Measurements from ENCODE around the gene MEIS2. TPM values are rescaled to one million over a fixed set of nuclear protein-coding genes. Genes with fewer than 3 reads are reported as not detected.

MEIS2 gene
- total RNA-seq, 1 donor: 43.7 TPM

DNA sequence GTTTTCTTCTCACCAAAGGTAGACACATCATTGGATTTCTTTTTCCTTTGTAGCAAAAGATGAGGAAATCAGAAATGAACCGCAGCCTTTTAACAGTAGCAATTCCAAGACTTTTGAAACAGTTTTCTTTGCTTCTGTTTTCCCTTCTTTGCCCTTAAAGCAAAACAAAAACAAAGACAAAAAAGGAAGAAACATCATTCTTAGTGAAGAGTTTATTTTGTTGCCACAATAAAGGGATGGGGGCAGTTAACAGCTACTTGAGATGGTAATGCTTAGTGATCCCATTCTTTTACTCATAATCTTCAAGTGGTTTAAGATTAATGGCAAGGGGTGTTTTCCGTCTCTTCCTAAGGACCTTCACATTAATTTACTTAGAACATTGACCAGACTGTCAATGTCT is 218.8 kb downstream of the MEIS2 start:
- TF ChIP-seq, protein P1, sequence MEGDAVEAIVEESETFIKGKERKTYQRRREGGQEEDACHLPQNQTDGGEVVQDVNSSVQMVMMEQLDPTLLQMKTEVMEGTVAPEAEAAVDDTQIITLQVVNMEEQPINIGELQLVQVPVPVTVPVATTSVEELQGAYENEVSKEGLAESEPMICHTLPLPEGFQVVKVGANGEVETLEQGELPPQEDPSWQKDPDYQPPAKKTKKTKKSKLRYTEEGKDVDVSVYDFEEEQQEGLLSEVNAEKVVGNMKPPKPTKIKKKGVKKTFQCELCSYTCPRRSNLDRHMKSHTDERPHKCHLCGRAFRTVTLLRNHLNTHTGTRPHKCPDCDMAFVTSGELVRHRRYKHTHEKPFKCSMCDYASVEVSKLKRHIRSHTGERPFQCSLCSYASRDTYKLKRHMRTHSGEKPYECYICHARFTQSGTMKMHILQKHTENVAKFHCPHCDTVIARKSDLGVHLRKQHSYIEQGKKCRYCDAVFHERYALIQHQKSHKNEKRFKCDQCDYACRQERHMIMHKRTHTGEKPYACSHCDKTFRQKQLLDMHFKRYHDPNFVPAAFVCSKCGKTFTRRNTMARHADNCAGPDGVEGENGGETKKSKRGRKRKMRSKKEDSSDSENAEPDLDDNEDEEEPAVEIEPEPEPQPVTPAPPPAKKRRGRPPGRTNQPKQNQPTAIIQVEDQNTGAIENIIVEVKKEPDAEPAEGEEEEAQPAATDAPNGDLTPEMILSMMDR (IDR thresholded peaks at IDR 0.05; ENCODE audit: insufficient read depth, low read length): no peak
- no peak overlapping the region for H3K4me3 ChIP-seq (ENCODE audit: low read depth, low read length)
- no peak for DNase-seq (ENCODE audit: low read depth)

DNA sequence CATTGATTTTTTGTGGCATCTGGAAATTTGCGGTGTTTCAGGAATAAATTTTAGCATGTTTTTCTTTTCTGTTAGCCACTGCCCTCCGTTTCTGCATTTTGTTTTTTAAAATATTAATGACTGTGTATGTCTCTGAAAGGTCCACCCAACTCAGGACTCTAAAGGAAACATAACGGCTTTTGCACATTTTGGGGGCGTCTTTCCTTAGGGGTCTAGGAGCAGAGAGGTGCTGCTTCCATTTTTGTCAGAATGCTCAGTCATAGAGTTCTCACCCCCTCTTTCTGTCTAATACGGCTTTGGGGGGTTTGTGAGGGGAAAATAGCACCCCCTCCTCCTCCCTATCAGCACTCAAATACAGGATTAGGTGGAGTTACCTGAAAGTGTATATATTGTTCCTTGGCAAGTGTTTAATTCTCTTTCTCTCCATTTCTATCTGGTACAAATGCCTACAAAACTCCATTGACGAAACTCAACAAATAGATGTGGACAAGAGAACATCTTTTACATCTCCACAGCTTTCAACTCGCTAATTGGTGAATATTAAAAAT is 219.4 kb downstream of the MEIS2 start:
- H3K4me3 ChIP-seq (ENCODE audit: low read depth, low read length): no peak overlapping the region
- TF ChIP-seq, protein P1 (IDR thresholded peaks at IDR 0.05; ENCODE audit: insufficient read depth, low read length): no peak
- DNase-seq (ENCODE audit: low read depth): no peak

DNA sequence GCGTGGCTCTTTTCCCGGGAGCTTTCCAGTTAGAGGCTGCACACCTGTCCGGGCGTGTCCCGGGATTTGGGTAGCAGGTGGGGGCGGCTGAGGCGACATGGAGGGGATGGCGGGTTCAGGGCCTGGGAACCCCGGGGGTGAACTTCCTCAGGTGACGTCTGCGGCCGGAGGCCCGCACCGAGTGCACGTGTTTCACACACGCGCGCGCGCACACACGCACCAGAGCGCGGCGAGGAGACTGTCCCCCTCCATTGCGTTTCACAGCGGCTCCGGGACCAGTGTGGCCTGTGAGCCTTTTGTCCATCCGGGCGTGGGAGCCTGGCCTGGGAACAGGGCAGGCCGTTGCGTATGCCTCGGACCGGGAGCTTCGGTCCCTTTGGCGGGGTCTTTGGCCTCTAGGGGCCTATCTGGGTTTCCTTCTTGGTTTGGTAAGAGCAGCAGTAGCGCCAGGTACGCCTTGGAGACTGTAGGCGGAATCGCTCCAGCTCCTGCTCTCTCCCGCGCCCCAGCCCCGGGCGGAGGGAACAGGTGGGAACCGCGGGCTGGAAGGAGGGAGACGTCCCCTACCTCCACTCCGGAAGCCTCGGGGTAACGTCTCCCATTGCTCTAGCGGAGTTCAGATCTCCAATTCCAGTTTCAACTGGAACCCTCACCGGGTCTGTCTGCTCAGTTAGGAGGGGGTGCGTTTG is 220.0 kb downstream of the MEIS2 start:
- TF ChIP-seq, protein P1 (IDR thresholded peaks at IDR 0.05; ENCODE audit: insufficient read depth, low read length): no peak
- no peak overlapping the region for H3K4me3 ChIP-seq (ENCODE audit: low read depth, low read length)
- DNase-seq (ENCODE audit: low read depth): no peak

DNA sequence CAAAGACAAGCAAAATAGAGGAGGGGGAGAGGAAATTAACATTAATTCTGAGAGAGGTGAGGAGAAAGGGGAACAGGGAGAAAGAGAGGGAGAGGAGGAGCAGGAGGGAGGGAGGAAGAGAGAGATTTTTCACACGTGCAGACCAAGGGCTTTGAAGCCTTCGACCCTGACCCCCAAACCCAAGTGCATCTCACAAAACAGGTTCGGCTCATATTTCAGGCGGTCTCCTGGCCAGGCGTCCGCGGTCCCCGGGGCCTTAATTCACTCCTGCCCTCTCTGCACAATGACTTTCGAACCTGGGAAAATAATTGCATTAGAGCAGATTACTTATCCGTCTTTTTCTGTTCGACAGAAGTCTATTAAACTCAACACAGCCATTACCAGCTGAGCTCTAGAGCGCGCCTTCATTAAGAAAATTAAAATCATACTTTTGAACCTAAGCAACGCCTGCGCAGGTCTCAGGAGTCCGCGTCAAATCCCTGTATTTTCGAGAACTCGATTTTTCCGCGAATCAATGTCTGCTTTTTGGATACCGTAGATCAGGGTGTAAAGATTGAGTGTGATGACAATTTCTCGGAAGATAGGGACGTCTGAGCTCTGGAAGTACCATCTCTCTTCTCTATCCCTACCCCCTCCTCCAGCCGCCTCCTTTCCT is 220.7 kb downstream of the MEIS2 start:
- DNase-seq (ENCODE audit: low read depth): no peak

DNA sequence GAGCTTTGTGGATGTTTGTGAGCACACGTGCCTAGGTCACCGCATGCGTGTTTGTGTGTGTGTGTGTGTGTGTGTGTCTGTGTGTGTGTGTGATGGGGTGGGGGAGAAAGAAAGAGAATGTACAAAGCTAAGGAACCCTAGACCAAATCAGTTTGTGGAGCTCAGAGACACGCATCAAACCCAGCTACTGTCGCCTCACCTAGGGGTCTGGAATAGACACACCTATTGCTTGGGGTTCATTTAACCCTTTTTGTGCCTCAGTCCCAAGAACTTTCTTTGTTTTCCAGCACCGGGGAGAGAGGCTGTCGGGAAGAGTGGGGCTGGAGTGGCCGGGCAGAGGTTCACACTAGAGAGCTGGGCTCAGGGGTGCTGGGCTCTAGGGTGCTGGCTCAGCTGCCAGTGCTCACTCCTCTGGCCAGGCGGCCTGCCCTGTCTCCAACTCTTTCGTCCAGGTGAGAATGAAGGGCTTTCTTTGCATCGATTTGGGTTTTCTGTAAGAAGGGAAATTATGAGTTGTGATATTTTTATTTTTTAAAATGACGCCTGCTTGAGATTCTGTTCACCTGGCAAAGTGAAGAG is 221.6 kb downstream of the MEIS2 start:
- TF ChIP-seq, protein P1 (IDR thresholded peaks at IDR 0.05; ENCODE audit: insufficient read depth, low read length): no peak
- DNase-seq (ENCODE audit: low read depth): no peak
- no peak overlapping the region for H3K4me3 ChIP-seq (ENCODE audit: low read depth, low read length)

More for the DNA sequence above, 220.7 kb downstream of the MEIS2 start:
- no peak overlapping the region for H3K4me3 ChIP-seq (ENCODE audit: low read depth, low read length)
- TF ChIP-seq, protein P1 (IDR thresholded peaks at IDR 0.05; ENCODE audit: insufficient read depth, low read length): no peak

DNA sequence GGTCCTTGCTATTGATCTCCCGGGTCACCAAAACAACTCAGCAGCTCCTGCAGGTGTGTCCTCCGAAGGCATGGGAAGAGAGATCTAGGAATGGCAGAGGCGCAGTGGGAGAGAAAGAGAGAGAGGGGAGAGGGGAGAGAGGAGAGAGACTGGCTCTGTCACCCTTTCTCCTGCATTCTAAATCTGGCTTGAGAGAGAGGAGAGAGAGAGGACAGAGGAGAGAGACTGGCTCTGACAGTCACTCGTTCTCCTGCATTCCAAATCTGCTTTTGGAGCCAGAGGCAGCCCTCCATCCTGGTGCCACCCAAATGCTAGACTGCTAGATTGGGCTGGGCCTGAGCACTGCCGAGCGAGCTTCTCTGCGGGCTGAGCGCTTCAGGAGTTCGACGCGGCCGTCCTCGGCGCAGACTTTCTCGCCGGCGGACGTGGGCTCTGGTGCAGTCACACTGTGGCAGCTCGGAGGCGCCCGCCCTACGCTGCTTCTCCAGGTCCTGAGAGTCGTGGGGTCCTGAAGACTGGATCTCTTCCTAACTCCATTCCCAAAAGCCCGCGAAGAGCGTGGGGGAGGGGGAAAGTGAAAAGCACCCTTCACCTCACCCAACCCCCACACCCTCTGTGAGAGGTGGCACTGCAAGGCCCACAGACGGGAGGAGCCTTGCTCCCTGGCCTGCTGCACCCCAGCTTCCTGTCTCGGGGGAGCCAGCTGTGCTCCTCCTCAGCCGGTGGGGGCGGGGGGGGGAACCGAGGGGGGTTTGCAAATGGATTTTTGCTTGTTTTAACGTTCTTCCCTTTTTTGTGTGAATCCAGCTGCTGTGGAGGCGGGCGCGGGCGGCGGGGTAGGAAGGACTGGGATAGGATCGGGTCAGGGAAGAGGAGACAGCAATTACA is 222.3 kb downstream of the MEIS2 start:
- no peak overlapping the region for H3K4me3 ChIP-seq (ENCODE audit: low read depth, low read length)
- DNase-seq (ENCODE audit: low read depth): no peak
- TF ChIP-seq, protein P1 (IDR thresholded peaks at IDR 0.05; ENCODE audit: insufficient read depth, low read length): no peak
